ENCODE results near the gene POU5F1. TPM values are rescaled to one million over a fixed set of nuclear protein-coding genes. Genes with fewer than 3 reads are reported as not detected.

The POU5F1 gene
- polyA plus RNA-seq, 1 donor (not counting 4 experiments of a cell fraction or from before 2014, with no cell fraction given): 1.6 TPM

- no peaks in the 10 kb centered on the region for H4K20me1 ChIP-seq (ENCODE audit: control insufficient read depth, extremely low read depth, insufficient read depth, low read length)
- TF ChIP-seq EZH2 (IDR thresholded peaks at IDR 0.05; ENCODE audit: low read length): no peak
- TF ChIP-seq, protein P1, sequence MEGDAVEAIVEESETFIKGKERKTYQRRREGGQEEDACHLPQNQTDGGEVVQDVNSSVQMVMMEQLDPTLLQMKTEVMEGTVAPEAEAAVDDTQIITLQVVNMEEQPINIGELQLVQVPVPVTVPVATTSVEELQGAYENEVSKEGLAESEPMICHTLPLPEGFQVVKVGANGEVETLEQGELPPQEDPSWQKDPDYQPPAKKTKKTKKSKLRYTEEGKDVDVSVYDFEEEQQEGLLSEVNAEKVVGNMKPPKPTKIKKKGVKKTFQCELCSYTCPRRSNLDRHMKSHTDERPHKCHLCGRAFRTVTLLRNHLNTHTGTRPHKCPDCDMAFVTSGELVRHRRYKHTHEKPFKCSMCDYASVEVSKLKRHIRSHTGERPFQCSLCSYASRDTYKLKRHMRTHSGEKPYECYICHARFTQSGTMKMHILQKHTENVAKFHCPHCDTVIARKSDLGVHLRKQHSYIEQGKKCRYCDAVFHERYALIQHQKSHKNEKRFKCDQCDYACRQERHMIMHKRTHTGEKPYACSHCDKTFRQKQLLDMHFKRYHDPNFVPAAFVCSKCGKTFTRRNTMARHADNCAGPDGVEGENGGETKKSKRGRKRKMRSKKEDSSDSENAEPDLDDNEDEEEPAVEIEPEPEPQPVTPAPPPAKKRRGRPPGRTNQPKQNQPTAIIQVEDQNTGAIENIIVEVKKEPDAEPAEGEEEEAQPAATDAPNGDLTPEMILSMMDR (optimal IDR thresholded peaks at IDR 0.05 in 1 of 3, IDR thresholded peaks at IDR 0.05 in 1 of 3, conservative IDR thresholded peaks at IDR 0.05 in 1 of 3; ENCODE audit: extremely low read depth in 1 of 3, insufficient read depth in 2 of 3, low read length in 3 of 3): no peak
- no peak overlapping the region for H3K4me3 ChIP-seq (ENCODE audit: control insufficient read depth in 2 of 3, extremely low read depth in 1 of 3, insufficient read depth in 2 of 3, low read depth in 1 of 3, low read length in 3 of 3)
- H3K9me3 ChIP-seq (ENCODE audit: control insufficient read depth, low read depth, low read length): no peaks in the 10 kb centered on the region
- FAIRE-seq (no peak), DNase-seq (ENCODE audit: low read depth, low spot score) (no peak)
- H3K4me2 ChIP-seq (ENCODE audit: control insufficient read depth, extremely low read depth, insufficient read depth, low read depth, low read length): no peak overlapping the region
- H3K36me3 ChIP-seq (ENCODE audit: control insufficient read depth in 2 of 2, extremely low read depth in 1 of 2, insufficient read depth in 2 of 2, low read length in 2 of 2): peaks cover 5% of the 10 kb centered on the region in 2 experiments
- H3K79me2 ChIP-seq (ENCODE audit: control insufficient read depth, insufficient read depth, low read length): no peaks in the 10 kb centered on the region
- no peak overlapping the region for H3K27ac ChIP-seq (ENCODE audit: control insufficient read depth, insufficient read depth, low read length)
- no peaks in the 10 kb centered on the region for H3K27me3 ChIP-seq (ENCODE audit: control insufficient read depth, extremely low read depth, insufficient read depth, low read length)
- H3K9me1 ChIP-seq (ENCODE audit: control insufficient read depth, extremely low read depth, insufficient read depth, low read length): no peaks in the 10 kb centered on the region
- H3K9ac ChIP-seq (ENCODE audit: control insufficient read depth, extremely low read depth, insufficient read depth, low read length): no peak overlapping the region
- H2AFZ ChIP-seq (ENCODE audit: control insufficient read depth, low read length): no peak overlapping the region
- dilution Hi-C loops (cut with MboI; ENCODE audit: extremely low pct_ligation_motif_present, low sequenced_read_pairs): no loop called here
- H3K4me1 ChIP-seq (ENCODE audit: control insufficient read depth, extremely low read depth, insufficient read depth, low read length): peaks cover 22% of the 10 kb centered on the region
Observed at GRCh38 chr6:31129130-31129529, 41.4 kb downstream of the POU5F1 start.

- H3K9me1 ChIP-seq (ENCODE audit: control insufficient read depth, extremely low read depth, insufficient read depth, low read length): no peaks in the 10 kb centered on the region
- no peak overlapping the region for H3K4me2 ChIP-seq (ENCODE audit: control insufficient read depth, extremely low read depth, insufficient read depth, low read depth, low read length)
- peak; percentile 63 for FAIRE-seq
- no peaks in the 10 kb centered on the region for H3K79me2 ChIP-seq (ENCODE audit: control insufficient read depth, insufficient read depth, low read length)
- no peaks in the 10 kb centered on the region for H4K20me1 ChIP-seq (ENCODE audit: control insufficient read depth, extremely low read depth, insufficient read depth, low read length)
- no peak overlapping the region for H3K27ac ChIP-seq (ENCODE audit: control insufficient read depth, insufficient read depth, low read length)
- H3K36me3 ChIP-seq (ENCODE audit: control insufficient read depth in 2 of 2, extremely low read depth in 1 of 2, insufficient read depth in 2 of 2, low read length in 2 of 2): peaks cover 5 to 8% of the 10 kb centered on the region in 2 experiments
- no peak overlapping the region for H3K4me3 ChIP-seq (ENCODE audit: control insufficient read depth in 2 of 3, extremely low read depth in 1 of 3, insufficient read depth in 2 of 3, low read depth in 1 of 3, low read length in 3 of 3)
- H3K27me3 ChIP-seq (ENCODE audit: control insufficient read depth, extremely low read depth, insufficient read depth, low read length): no peaks in the 10 kb centered on the region
- no peak overlapping the region for H3K9ac ChIP-seq (ENCODE audit: control insufficient read depth, extremely low read depth, insufficient read depth, low read length)
- TF ChIP-seq EZH2 (IDR thresholded peaks at IDR 0.05; ENCODE audit: low read length): no peak
- TF ChIP-seq, protein P1 (optimal IDR thresholded peaks at IDR 0.05 in 1 of 3, IDR thresholded peaks at IDR 0.05 in 1 of 3, conservative IDR thresholded peaks at IDR 0.05 in 1 of 3; ENCODE audit: extremely low read depth in 1 of 3, insufficient read depth in 2 of 3, low read length in 3 of 3): peak in 2 of 3 experiments; percentile 85 to 89
- H3K4me1 ChIP-seq (ENCODE audit: control insufficient read depth, extremely low read depth, insufficient read depth, low read length): peaks cover 24% of the 10 kb centered on the region
- DNase-seq (ENCODE audit: low read depth, low spot score): no peak
- no peaks in the 10 kb centered on the region for H3K9me3 ChIP-seq (ENCODE audit: control insufficient read depth, low read depth, low read length)
- dilution Hi-C loops (cut with MboI; ENCODE audit: extremely low pct_ligation_motif_present, low sequenced_read_pairs): no loop called here
- H2AFZ ChIP-seq (ENCODE audit: control insufficient read depth, low read length): no peak overlapping the region
Observed at GRCh38 chr6:31128093-31128676, 42.3 kb downstream of the POU5F1 start.
